Skeletal muscle tissue (tissue), 4 donors: ENCODE measurements around the gene CPLX4. TPM values are rescaled to one million over a fixed set of nuclear protein-coding genes. Genes with fewer than 3 reads are reported as not detected.

ENCODE experiments used
- H3K27ac ChIP-seq: one replicate; pipeline ENCODE4 v1.7.0; 2013; ENCODE audit warnings: mild to moderate bottlenecking, low read depth, low read length, inconsistent platforms
- H3K27me3 ChIP-seq, 3 donors: one replicate each; pipeline ENCODE4 v1.7.0; 2013; ENCODE audit warnings: low read length in 3 of 3; ENCODE audit not compliant: control insufficient read depth in 3 of 3, insufficient read depth in 3 of 3
- H3K36me3 ChIP-seq, 3 donors: one replicate each; pipeline ENCODE4 v1.7.0; 2013; ENCODE audit warnings: low read length in 3 of 3; ENCODE audit not compliant: control insufficient read depth in 3 of 3, insufficient read depth in 3 of 3
- H3K4me1 ChIP-seq, 3 donors: one replicate each; pipeline ENCODE4 v1.7.0; 2013; ENCODE audit warnings: low read length in 3 of 3, mild to moderate bottlenecking in 3 of 3; ENCODE audit not compliant: control insufficient read depth in 3 of 3, insufficient read depth in 3 of 3
- H3K4me3 ChIP-seq, 3 donors: one replicate each; pipeline ENCODE4 v1.7.0; 2013; ENCODE audit warnings: low read length in 3 of 3
- H3K9ac ChIP-seq, 3 donors: one replicate each; pipeline ENCODE4 v1.7.0; 2013; ENCODE audit warnings: low read length in 3 of 3, mild to moderate bottlenecking in 3 of 3, moderate library complexity in 2 of 3, low read depth in 1 of 3
- H3K9me3 ChIP-seq, 3 donors: one replicate each; pipeline ENCODE4 v1.7.0; 2013; ENCODE audit warnings: low read length in 3 of 3; ENCODE audit not compliant: control insufficient read depth in 3 of 3
- total RNA-seq: library from RNA; depleted of rRNA; stranded (reverse); fragments of >200 nt; gene quantifications from one replicate; pipeline ENCODE4 v1.2.3, GENCODE V29; 2014
- donor health status: Osteomylitis.

CPLX4 gene
- total RNA-seq, 1 donor from 2014 or later, result not detected

DNA sequence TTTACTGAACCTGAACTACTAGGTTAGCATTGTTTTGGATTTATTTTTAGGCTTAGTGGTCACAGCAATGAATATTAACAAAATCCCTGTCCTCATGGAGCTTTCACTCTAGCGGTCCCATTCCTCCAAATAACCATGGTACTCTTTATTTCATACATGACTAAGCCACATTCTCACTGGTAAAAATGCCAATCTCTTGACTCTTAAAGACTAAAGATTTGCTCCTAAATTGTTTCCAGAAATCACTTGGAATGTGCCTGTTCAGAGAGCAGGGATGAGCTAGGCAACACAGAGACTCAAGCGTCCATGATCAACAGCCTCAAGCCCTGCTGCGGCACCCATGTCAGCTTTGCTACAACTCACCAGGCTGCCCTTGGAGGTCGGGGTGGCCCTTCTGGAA lies 27.1 kb upstream of the CPLX4 start:
- peaks cover 16 to 56% (median 44%) of the 10 kb centered on the region in 3 donors for H3K36me3 ChIP-seq
- no peaks in the 10 kb centered on the region for H3K9me3 ChIP-seq
- H3K27me3 ChIP-seq, result no peaks in the 10 kb centered on the region
- H3K4me1 ChIP-seq, result no peaks in the 10 kb centered on the region
- H3K27ac ChIP-seq, result no peak overlapping the region
- H3K4me3 ChIP-seq, result no peak overlapping the region
- no peak overlapping the region for H3K9ac ChIP-seq

DNA sequence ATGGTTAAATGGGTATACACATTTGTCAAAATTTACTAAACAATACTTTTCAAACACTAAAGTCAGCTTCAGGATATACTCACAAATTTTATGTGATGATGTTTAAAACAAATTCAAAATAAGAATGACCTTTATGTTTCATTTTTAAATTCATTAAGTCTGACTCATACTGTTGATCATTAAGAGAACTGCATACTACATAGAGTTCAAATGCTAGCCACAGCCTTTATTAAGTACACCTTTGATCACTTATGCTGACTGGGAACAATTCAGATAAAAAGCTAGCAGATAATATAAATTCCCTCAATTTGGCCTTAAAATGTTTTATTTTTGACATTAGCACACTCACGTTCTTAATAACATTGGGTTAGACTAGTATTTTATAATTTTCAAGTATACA lies 26.5 kb upstream of the CPLX4 start:
- Histone ChIP-seq H3K4me1 (no peaks in the 10 kb centered on the region), H3K9ac (no peak overlapping the region), H3K27me3 (no peaks in the 10 kb centered on the region), H3K36me3 (peaks cover 17 to 58% (median 49%) of the 10 kb centered on the region in 3 donors), H3K27ac (no peak overlapping the region), H3K4me3 (no peak overlapping the region), H3K9me3 (no peaks in the 10 kb centered on the region)

DNA sequence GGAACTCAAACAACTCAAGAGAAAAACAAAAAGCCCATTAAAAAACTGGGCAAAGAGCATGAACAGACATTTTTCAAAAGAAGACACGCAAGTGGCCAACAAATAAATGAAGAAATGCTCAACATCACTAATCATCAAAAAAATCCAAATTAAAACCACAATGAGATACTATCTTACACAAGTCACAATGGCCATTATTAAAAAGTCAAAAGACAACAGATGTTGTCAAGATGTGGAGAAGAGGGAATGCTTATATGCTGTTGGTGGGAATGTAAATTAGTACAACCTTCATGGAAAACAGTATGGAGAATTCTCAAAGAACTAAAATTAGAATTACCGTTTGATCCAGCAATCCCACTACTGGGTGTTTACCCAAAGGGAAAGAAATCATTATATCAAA lies 25.5 kb upstream of the CPLX4 start:
- Histone ChIP-seq H3K9me3 (peaks cover 0 to 2% (median 0%) of the 10 kb centered on the region in 3 donors), H3K27me3 (no peaks in the 10 kb centered on the region), H3K4me3 (no peak overlapping the region), H3K9ac (no peak overlapping the region), H3K27ac (no peak overlapping the region), H3K36me3 (peaks cover 27 to 57% (median 52%) of the 10 kb centered on the region in 3 donors), H3K4me1 (no peaks in the 10 kb centered on the region)

- Histone ChIP-seq H3K4me3 (no peak overlapping the region), H3K36me3 (peaks cover 29 to 53% (median 45%) of the 10 kb centered on the region in 3 donors), H3K27ac (no peak overlapping the region), H3K9ac (no peak overlapping the region), H3K4me1 (no peaks in the 10 kb centered on the region), H3K27me3 (no peaks in the 10 kb centered on the region), H3K9me3 (peaks cover 0 to 2% (median 0%) of the 10 kb centered on the region in 3 donors)
Observed at GRCh38 chr18:59340817-59341216, 22.4 kb upstream of the CPLX4 start.

- H3K36me3 ChIP-seq, result peaks cover 25 to 50% (median 41%) of the 10 kb centered on the region in 3 donors
Observed at GRCh38 chr18:59340312-59340711, 21.9 kb upstream of the CPLX4 start.

GRCh38 chr18:59332986-59333385 lies 14.5 kb upstream of the CPLX4 start:
- H3K27ac ChIP-seq, result no peak overlapping the region
- H3K36me3 ChIP-seq, result peaks cover 23 to 56% (median 46%) of the 10 kb centered on the region in 3 donors
- no peaks in the 10 kb centered on the region for H3K9me3 ChIP-seq
- no peaks in the 10 kb centered on the region for H3K27me3 ChIP-seq
- no peak overlapping the region for H3K9ac ChIP-seq
- no peak overlapping the region for H3K4me3 ChIP-seq
- H3K4me1 ChIP-seq, result no peaks in the 10 kb centered on the region

More at GRCh38 chr18:59340312-59340711, 21.9 kb upstream of the CPLX4 start:
- Histone ChIP-seq H3K4me1 (no peaks in the 10 kb centered on the region), H3K27ac (no peak overlapping the region), H3K4me3 (no peak overlapping the region), H3K27me3 (no peaks in the 10 kb centered on the region), H3K9me3 (peaks cover 0 to 2% (median 0%) of the 10 kb centered on the region in 3 donors), H3K9ac (no peak overlapping the region)

- Histone ChIP-seq H3K9me3 (no peaks in the 10 kb centered on the region), H3K36me3 (peaks cover 21 to 54% (median 44%) of the 10 kb centered on the region in 3 donors), H3K27ac (no peak overlapping the region), H3K9ac (no peak overlapping the region), H3K4me1 (no peaks in the 10 kb centered on the region), H3K4me3 (no peak overlapping the region), H3K27me3 (no peaks in the 10 kb centered on the region)
Observed at GRCh38 chr18:59328683-59329082, 10.2 kb upstream of the CPLX4 start.

GRCh38 chr18:59325965-59326364 lies 7.5 kb upstream of the CPLX4 start:
- no peak overlapping the region for H3K27ac ChIP-seq
- peaks cover 11 to 34% (median 25%) of the 10 kb centered on the region in 3 donors for H3K36me3 ChIP-seq
- H3K4me1 ChIP-seq, result no peaks in the 10 kb centered on the region
- no peak overlapping the region for H3K9ac ChIP-seq
- H3K27me3 ChIP-seq, result no peaks in the 10 kb centered on the region
- H3K9me3 ChIP-seq, result no peaks in the 10 kb centered on the region
- H3K4me3 ChIP-seq, result no peak overlapping the region

DNA sequence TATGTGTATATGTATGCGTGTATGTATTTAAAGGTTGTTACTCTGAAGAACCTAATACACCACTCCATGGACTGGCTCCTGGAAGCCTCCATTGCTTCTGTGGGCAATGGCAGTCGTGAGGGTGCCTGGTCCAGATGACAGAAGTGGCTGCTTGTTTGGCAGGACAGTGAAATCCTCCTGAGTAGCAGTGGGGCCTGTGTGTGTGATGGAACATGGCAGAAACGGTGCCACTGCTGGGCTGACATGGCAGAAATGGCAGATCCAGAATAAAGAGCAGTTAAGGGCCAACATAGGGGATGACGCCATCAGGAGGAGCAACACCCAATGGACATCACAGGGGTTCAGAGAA lies 6.1 kb upstream of the CPLX4 start:
- Histone ChIP-seq H3K4me3 (no peak overlapping the region), H3K27me3 (no peaks in the 10 kb centered on the region), H3K9ac (no peak overlapping the region), H3K36me3 (peaks cover 11 to 24% (median 24%) of the 10 kb centered on the region in 3 donors), H3K4me1 (no peaks in the 10 kb centered on the region), H3K9me3 (no peaks in the 10 kb centered on the region), H3K27ac (no peak overlapping the region)

DNA sequence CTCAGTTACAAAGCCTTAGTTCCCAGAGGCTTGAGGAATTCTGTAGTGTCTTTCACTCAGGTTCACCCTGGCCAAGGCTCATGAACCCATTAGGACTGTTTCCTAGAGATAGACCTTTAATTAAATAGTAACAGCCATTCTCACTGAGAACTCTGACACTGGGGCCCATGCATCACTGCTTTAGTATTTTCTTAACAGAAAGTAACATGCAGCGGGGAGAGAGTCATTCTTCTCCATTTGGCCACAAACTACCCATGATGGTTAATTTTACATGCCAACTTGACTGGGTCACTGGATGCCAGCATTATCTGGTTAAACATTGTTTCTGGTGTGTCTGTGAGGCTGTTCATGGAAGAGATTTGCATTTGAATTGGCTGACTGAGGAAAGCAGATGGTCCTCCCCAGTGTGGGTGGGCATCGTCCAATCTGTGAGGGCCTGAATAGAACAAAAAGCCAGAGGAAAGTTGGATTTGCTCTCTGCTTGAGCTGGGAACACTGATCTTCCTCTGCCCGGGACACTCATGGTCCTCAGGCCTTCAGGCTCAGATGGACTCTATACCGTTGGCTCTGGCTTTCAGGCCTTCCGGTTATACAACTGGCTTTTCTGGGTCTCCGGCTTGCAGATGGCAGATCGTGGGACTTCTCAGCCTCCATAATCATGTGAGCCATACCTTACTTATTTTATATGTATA lies 5.6 kb upstream of the CPLX4 start:
- Histone ChIP-seq H3K9me3 (no peaks in the 10 kb centered on the region), H3K4me1 (no peaks in the 10 kb centered on the region), H3K27ac (no peak overlapping the region)

More for the DNA sequence above, 5.6 kb upstream of the CPLX4 start:
- no peak overlapping the region for H3K9ac ChIP-seq
- H3K27me3 ChIP-seq, result no peaks in the 10 kb centered on the region
- H3K4me3 ChIP-seq, result no peak overlapping the region
- peaks cover 9 to 21% (median 20%) of the 10 kb centered on the region in 3 donors for H3K36me3 ChIP-seq
